Right lung (tissue), 10 donors: ENCODE measurements around the gene BGLAP. TPM values are rescaled to one million over a fixed set of nuclear protein-coding genes. Genes with fewer than 3 reads are reported as not detected.
A peak's percentile ranks its signal among the peaks of the same experiment; 100 is the strongest.
"Not testable (repeated sequence)": the region's sequence is repeated elsewhere in the genome, so short reads cannot be mapped to it uniquely, and the experiment has no call there.

Experiments used
- DNase-seq, 2 donors: peaks; one replicate each; pipeline ENCODE4 v3.0.0-alpha.2; 2013
- long read RNA-seq, 8 donors: transcript quantifications; one replicate each; lab custom pipeline, GENCODE V29; 2026
- polyA plus RNA-seq, 5 donors: library from polyadenylated mRNA; unstranded; fragments of 120-200 nt; gene quantifications; one replicate each; pipeline versions ENCODE4 v1.2.1 to v1.2.3, GENCODE V29; 2013; ENCODE audit warnings: inconsistent platforms in 1 of 5, low replicate concordance in 1 of 5; ENCODE audit not compliant: insufficient read length in 5 of 5, insufficient read depth in 1 of 5

The BGLAP gene
- 10 to 100 TPM in 1 of 5 donors, 1 to 10 TPM in 4; 3.4 to 10.4 (median 6.5) TPM for polyA plus RNA-seq
- long read RNA-seq, donor 1 = 0 reads
- long read RNA-seq, donor 2, partial matches to known transcripts = 0 of 2 reads
- long read RNA-seq, donor 2, other reads (novel, unspliced or antisense) = 0 of 2 reads
- long read RNA-seq, donor 3, partial matches to known transcripts = 0 of 1 reads
- long read RNA-seq, donor 3, other reads (novel, unspliced or antisense) = 0 of 1 reads
- long read RNA-seq, donor 4, partial matches to known transcripts = 0 of 1 reads
- long read RNA-seq, donor 4, other reads (novel, unspliced or antisense) = 0 of 1 reads
- long read RNA-seq, donor 5 = 0 reads
- long read RNA-seq, donor 6, partial matches to known transcripts = 0 of 1 reads
- long read RNA-seq, donor 6, other reads (novel, unspliced or antisense) = 0 of 1 reads
- long read RNA-seq, donor 7 = 0 reads
- long read RNA-seq, donor 8 = 0 reads

- DNase-seq = no peak
Observed at GRCh38 chr1:156241926-156242325, at the start of gene BGLAP. BGLAP (plus strand) TSS chr1:156242184; CDS start chr1:156242232, 48 bp downstream.

GRCh38 chr1:156193208-156193487 lies 48.8 kb upstream of the BGLAP start:
- DNase-seq = no peak

GRCh38 chr1:156193488-156194299 lies 48.3 kb upstream of the BGLAP start, which contains the start of gene SLC25A44:
SLC25A44 (plus strand) TSS chr1:156194104; CDS start chr1:156199848, 5,744 bp downstream.
- peak; percentile 97 to 99 for DNase-seq

GRCh38 chr1:156194300-156194652 lies 47.7 kb upstream of the BGLAP start:
- no peak for DNase-seq

- no peak for DNase-seq
Observed at GRCh38 chr1:156195853-156196252, 46.1 kb upstream of the BGLAP start.

DNA sequence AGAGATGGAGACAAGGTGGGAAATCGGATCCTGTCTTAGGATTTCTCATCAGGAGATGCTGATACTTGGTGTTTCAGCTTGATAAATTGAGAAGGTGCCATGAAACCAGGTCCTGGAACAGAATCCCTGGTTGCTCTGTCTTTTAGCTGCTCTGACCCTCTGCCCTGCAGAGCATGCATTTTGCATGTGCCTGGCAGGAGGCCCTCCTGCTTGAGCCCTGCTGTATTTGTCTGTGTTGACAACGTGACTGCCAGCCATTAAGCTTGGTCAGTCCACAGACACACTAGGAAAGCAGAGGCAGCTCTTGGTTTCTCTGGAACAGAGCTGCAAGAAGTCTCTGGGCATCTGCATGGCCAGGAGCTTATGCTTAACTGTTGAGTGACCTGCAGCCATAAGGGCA lies 45.5 kb upstream of the BGLAP start:
- DNase-seq = no peak

- no peak for DNase-seq
Observed at GRCh38 chr1:156198831-156199349, 43.1 kb upstream of the BGLAP start.

DNA sequence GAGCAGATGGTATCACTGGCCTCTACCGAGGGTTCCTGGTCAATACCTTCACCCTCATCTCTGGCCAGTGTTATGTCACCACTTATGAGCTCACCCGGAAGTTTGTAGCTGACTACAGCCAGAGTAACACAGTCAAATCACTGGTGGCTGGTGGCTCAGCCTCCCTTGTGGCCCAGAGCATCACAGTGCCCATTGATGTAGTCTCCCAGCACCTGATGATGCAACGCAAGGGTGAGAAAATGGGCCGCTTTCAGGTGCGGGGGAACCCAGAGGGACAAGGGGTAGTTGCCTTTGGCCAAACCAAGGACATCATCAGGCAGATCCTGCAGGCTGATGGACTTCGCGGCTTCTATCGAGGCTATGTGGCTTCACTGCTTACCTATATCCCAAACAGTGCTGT lies 41.9 kb upstream of the BGLAP start:
- DNase-seq = no peak

DNA sequence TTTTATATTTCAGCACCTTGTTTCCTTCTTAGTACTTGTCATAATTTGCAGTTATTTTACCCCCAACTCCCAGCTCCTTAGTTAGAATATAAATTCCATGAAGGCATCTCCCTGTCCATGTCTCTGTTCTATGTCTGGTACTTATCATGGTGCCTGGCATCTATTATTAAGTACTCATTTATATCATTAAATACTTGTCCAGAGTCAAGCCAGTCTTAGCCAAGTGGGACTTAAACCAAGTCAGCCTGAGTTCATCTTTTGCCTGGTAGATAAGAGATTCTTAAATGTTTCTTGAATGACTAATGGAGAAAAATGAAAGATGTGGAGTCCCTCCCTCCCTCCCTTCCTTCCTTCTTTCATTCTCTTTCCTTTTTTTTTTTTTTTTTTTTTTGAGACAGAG lies 38.7 kb upstream of the BGLAP start:
- DNase-seq = no peak

DNA sequence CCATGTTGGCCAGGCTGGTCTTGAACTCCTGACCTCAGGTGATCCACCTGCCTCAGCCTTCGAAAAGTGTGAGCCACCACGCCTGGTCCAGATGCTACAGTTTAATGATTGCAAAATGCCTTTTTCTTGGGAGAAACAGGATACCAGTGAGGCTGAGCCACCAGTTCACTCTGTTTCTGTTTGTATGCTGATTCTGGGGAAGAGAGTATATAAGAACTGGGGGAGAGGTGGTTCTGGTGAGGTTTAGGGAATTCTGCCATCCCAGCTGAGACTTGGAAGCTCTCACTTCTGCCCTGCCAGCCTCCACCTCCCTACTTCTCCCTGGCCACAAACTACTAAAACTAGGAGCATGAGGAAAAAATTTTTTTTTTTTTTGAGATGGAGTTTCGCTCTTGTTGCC lies 37.3 kb upstream of the BGLAP start:
- DNase-seq = no peak

GRCh38 chr1:156211243-156211642 lies 30.7 kb upstream of the BGLAP start:
- DNase-seq = no peak

DNA sequence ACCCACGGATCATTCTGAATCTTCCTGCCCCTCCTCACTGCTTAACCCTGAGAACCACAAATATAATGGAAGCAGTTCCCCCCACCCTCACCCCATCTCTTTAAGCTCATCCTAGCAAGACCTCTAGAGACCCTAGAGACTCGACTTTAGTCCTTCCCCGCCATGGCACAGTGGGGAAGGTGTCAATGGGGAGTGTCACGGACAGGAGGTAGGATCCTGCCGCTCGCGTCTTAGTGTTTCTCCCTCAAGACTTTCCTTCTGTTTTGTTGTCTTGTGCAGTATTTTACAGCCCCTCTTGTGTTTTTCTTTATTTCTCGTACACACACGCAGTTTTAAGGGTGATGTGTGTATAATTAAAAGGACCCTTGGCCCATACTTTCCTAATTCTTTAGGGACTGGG lies 29.9 kb upstream of the BGLAP start:
- DNase-seq = no peak

GRCh38 chr1:156212833-156213643 lies 28.9 kb upstream of the BGLAP start, which contains the start of gene PMF1:
PMF1 (plus strand) TSS chr1:156213007; CDS start chr1:156213016, 9 bp downstream.
- DNase-seq = peak; percentile 97

DNA sequence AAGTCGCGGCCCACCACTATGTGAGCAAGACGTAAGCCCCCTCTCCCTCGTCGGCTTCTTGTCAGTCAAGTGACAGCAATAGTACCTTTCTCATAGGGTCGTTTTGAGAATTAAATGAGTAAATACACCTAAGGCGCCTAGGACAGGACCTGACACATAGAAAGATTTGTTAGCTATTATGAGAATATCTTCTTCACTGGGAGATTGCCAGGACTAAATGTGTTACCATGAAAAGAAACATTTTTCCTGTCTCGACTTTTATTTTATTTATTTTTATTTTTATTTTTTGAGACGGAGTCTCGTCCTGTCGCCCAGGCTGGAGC lies 28.4 kb upstream of the BGLAP start:
- no peak for DNase-seq

DNA sequence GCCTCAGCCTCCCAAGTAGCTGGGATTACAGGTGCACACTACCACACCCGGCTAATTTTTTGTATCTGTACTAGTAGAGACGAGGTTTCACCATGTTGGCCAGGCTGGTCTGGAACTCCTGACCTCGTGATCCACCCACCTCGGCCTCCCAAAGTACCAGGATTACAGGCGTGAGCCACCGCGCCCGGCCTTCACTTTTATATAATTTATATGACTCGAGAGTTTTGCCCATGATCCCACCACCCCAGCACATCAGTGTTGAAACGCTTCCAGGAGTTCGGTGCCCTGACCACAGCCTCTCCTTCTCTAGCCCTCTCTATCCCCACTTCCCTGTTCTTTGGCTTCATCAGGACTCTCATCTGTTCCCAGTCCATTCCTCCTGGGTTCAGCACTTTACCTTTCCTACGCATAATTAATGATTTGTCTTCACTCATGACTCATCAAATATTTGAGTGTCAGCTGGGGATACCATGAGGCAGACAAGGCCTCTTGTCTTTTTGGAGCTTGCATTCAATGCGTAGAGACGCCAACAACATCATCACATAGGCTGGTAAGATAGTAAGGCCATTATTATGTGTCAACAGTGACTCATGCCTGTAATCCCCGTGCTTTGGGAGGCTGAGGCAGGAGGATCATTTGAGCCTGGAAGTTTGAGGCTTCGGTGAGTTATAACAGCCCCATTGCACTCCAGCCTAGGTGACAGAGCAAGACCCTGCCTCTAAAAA lies 27.8 kb upstream of the BGLAP start:
- no peak for DNase-seq

GRCh38 chr1:156216361-156217086 lies 25.5 kb upstream of the BGLAP start:
- DNase-seq = not testable (repeated sequence)

GRCh38 chr1:156217871-156218270 lies 24.1 kb upstream of the BGLAP start:
- DNase-seq = no peak

DNA sequence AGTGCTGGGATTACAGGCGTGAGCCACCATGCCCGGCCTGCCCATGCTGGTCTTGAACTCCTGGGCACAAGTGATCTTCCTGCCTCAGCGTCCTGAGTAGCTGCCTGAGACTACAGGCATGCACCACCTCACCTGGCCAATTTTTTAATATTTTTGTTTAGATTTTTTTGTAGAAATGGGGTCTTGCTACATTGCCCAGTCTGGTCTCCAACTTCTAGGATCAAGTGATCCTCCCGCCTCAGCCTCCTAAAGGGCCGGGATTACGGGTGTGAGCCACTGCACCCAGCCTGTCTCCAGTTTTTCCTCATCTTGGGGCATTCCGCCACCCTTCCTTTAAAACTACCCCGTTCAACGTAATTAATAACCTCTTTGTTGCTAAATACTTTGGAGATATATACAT lies 21.8 kb upstream of the BGLAP start:
- no peak for DNase-seq

DNA sequence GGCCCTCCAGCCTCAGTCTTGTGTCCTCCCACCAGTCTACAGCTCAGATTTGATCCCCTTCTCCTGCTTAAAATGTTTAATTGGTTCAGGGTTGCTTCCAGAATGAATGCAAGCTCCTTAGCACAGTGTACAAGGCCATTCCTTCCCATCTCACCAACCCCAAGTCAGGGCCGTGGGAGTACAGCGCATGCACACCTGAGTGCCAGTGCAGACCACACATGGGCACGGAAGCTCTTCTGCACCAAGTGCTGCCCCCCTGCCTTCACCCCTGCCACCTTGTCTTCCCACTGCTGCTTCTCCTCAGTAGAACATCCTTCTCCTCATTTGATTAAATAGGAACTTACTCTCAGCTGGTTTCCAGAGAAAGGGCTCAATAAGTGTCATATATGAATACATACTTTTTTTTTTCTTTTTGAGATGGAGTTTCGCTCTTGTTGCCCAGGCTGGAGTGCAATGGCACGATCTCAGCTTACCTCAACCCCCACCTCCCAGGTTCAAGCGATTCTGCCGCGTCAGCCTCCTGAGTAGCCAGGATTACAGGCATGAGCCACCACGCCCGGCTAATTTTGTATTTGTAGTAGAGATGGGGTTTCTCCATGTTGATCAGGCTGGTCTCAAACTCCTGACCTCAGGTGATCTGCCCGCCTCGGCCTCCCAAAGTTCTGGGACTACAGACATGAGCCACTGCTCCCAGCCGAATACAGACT lies 19.8 kb upstream of the BGLAP start:
- no peak for DNase-seq

DNA sequence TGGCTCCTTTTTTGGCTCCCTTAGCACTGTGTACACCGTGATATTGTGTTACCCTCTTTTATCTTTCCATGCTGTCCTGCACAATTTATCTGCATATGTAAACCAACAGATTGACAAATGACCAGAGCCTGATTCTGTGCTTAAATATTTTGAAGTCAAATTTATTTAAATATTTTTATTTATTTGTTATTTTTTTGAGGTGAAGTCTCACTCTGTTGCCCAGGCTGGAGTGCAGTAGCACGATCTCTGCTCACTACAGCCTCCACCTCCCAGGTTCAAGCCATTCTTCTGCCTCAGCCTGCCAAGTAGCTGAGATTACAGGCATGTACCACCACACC lies 16.3 kb upstream of the BGLAP start:
- DNase-seq = no peak
